Mesenchymal stem cell (in vitro differentiated cells and primary cell): ENCODE results near the gene MAMDC4.

Source experiments
- DNase-seq: peaks from one replicate; pipeline ENCODE4 v3.0.0-alpha.2; 2013
- H2AFZ ChIP-seq: one replicate; pipeline ENCODE4 v1.6.1; 2013; ENCODE audit warnings: low read depth, mild to moderate bottlenecking, control low read depth, inconsistent platforms, low read length, moderate library complexity
- H2AK5ac ChIP-seq: 2 replicates; pipeline ENCODE4 v1.6.1; 2013; ENCODE audit warnings: low read length, moderate library complexity, mild to moderate bottlenecking, inconsistent platforms; ENCODE audit not compliant: severe bottlenecking
- H2BK120ac ChIP-seq: one replicate; pipeline ENCODE4 v1.6.1; 2013; ENCODE audit warnings: low read depth, mild to moderate bottlenecking, inconsistent platforms, low read length, moderate library complexity
- H2BK12ac ChIP-seq, 2 experiments: one replicate each; pipeline ENCODE4 v1.6.1; 2013; ENCODE audit warnings: inconsistent platforms in 2 of 2, low read length in 2 of 2, mild to moderate bottlenecking in 2 of 2, moderate library complexity in 2 of 2, control low read depth in 1 of 2
- H2BK15ac ChIP-seq: one replicate; pipeline ENCODE4 v1.6.1; 2013; ENCODE audit warnings: mild to moderate bottlenecking, low read depth, inconsistent platforms; ENCODE audit not compliant: poor library complexity, severe bottlenecking
- H2BK5ac ChIP-seq: 2 replicates; pipeline ENCODE4 v1.6.1; 2013; ENCODE audit warnings: low read depth, mild to moderate bottlenecking, low read length, control low read depth, inconsistent platforms; ENCODE audit not compliant: poor library complexity, severe bottlenecking
- H3K14ac ChIP-seq, 2 experiments: one replicate each; pipeline ENCODE4 v1.6.1; 2013; ENCODE audit warnings: inconsistent platforms in 2 of 2, low read length in 2 of 2, control low read depth in 1 of 2, mild to moderate bottlenecking in 1 of 2, moderate library complexity in 1 of 2
- H3K18ac ChIP-seq, 2 experiments: one replicate each; pipeline ENCODE4 v1.6.1; 2013; ENCODE audit warnings: inconsistent platforms in 2 of 2, low read length in 2 of 2, control low read depth in 1 of 2, low read depth in 1 of 2, mild to moderate bottlenecking in 1 of 2
- H3K23ac ChIP-seq, 2 experiments: one replicate each; pipeline ENCODE4 v1.6.1; 2013; ENCODE audit warnings: inconsistent platforms in 2 of 2, low read length in 2 of 2, mild to moderate bottlenecking in 2 of 2, moderate library complexity in 2 of 2, control low read depth in 1 of 2
- H3K27ac ChIP-seq: 2 replicates; pipeline ENCODE4 v1.5.1; 2013; ENCODE audit warnings: mild to moderate bottlenecking, moderate library complexity, low read length, control low read depth, inconsistent platforms; ENCODE audit not compliant: poor library complexity, severe bottlenecking
- H3K27me3 ChIP-seq, 2 experiments: 2 replicates each; pipeline versions ENCODE4 v1.6.1 to v1.7.0; 2013; ENCODE audit warnings: low read length in 2 of 2, mild to moderate bottlenecking in 2 of 2, moderate library complexity in 2 of 2, control low read depth in 1 of 2, inconsistent platforms in 1 of 2; ENCODE audit not compliant: control insufficient read depth in 1 of 2, insufficient read depth in 1 of 2
- H3K36me3 ChIP-seq, 2 experiments: 2 replicates each; pipeline versions ENCODE4 v1.6.1 to v1.7.0; 2013; ENCODE audit warnings: low read length in 2 of 2, control low read depth in 1 of 2, inconsistent platforms in 1 of 2, low read depth in 1 of 2, mild to moderate bottlenecking in 1 of 2; ENCODE audit not compliant: insufficient read depth in 2 of 2, control insufficient read depth in 1 of 2
- H3K4ac ChIP-seq, 2 experiments: one replicate each; pipeline ENCODE4 v1.6.1; 2013; ENCODE audit warnings: inconsistent platforms in 2 of 2, low read length in 2 of 2, mild to moderate bottlenecking in 2 of 2, moderate library complexity in 2 of 2, control low read depth in 1 of 2, low read depth in 1 of 2
- H3K4me1 ChIP-seq: 2 replicates; pipeline ENCODE4 v1.6.1; 2013; ENCODE audit warnings: low read depth, low read length, control low read depth; ENCODE audit not compliant: control insufficient read depth, insufficient read depth
- H3K4me2 ChIP-seq: 2 replicates; pipeline ENCODE4 v1.6.1; 2013; ENCODE audit warnings: low read length, mild to moderate bottlenecking, inconsistent platforms; ENCODE audit not compliant: poor library complexity, severe bottlenecking
- H3K4me3 ChIP-seq, 2 experiments: 2 replicates each; pipeline versions ENCODE4 v1.5.1 to v1.7.0; 2013; ENCODE audit warnings: low read length in 2 of 2, mild to moderate bottlenecking in 2 of 2, control low read depth in 1 of 2, low read depth in 1 of 2; ENCODE audit not compliant: insufficient read depth in 1 of 2
- H3K79me1 ChIP-seq: replicated peaks from 2 replicates; pipeline ENCODE4 v1.6.1; 2013; ENCODE audit warnings: mild to moderate bottlenecking, control low read depth, low read length, inconsistent platforms; ENCODE audit not compliant: poor library complexity, severe bottlenecking
- H3K9ac ChIP-seq: 2 replicates; pipeline ENCODE4 v1.7.0; 2013; ENCODE audit warnings: mild to moderate bottlenecking, low read length, moderate library complexity
- H3K9me3 ChIP-seq: 2 replicates; pipeline ENCODE4 v1.7.0; 2013; ENCODE audit warnings: mild to moderate bottlenecking, low read length; ENCODE audit not compliant: control insufficient read depth
- H4K8ac ChIP-seq: one replicate; pipeline ENCODE4 v1.6.1; 2013; ENCODE audit warnings: inconsistent platforms, mild to moderate bottlenecking, low read length, moderate library complexity
- H4K91ac ChIP-seq: one replicate; pipeline ENCODE4 v1.6.1; 2013; ENCODE audit warnings: mild to moderate bottlenecking, low read length, inconsistent platforms
- WGBS: methylation state at CpG from one replicate; pipeline ENCODE4 v1.1.7; 2013; ENCODE audit warnings: mixed read lengths; 5-methylcytosine and 5-hydroxymethylcytosine counted together

Gene MAMDC4

DNA sequence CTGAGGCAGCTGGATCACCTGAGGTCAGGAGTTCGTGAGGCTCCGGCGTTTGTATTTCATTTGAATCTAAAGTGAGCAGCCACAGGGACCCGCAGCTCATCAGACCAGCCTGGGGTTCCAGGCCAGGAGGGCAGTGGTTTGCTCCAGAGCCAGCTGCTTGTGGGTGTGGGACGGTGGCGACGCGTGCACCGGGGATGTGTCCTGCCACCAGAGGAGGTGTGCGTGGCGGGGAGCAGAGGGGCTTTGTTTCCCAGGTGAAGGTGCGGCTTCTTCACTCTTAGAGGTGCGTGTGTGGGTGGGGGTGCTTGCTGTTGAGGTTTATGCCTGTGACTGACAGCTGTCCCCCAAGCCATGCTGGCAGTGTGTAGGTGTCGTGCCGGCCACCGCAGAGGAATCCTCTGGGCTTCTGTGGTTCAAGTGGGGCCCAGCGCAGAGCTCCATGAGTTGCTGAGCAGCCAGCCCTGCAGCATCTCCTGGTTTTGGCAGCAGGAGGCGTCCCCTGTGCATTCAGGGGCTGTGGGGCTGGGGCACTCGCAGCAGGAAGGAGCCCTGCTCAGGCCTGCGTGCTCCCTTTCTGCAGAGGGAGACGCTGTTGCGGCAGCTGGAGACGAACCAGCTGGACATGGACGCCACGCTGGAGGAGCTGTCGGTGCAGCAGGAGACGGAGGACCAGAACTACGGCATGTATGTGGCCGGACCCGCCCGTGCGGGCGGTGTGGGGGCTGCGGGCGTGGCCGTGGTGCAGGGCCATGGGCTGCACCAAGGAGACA, 16.8 kb upstream of the MAMDC4 start:
- Histone ChIP-seq H3K9ac (no peak overlapping the region), H2AFZ (no peak overlapping the region), H4K8ac (no peak overlapping the region), H3K4me1 (peaks cover 20% of the 10 kb centered on the region), H2BK5ac (no peak overlapping the region), H3K23ac (no peak overlapping the region), H4K91ac (no peak overlapping the region), H3K4ac (no peak overlapping the region), H3K79me1 (peaks cover 20% of the 10 kb centered on the region), H3K18ac (no peak overlapping the region), H2AK5ac (no peak overlapping the region), H3K27ac (no peak overlapping the region), H3K36me3 (peaks cover 42 to 84% of the 10 kb centered on the region in 2 experiments), H2BK12ac (no peak overlapping the region), H3K14ac (no peak overlapping the region), H3K4me2 (no peak overlapping the region), H3K4me3 (no peak overlapping the region), H3K9me3 (no peaks in the 10 kb centered on the region), H2BK15ac (no peak overlapping the region), H3K27me3 (no peaks in the 10 kb centered on the region), H2BK120ac (no peak overlapping the region)
- no peak for DNase-seq
- 96% methylated on average over 34 of the region's 36 CpGs for WGBS

DNA sequence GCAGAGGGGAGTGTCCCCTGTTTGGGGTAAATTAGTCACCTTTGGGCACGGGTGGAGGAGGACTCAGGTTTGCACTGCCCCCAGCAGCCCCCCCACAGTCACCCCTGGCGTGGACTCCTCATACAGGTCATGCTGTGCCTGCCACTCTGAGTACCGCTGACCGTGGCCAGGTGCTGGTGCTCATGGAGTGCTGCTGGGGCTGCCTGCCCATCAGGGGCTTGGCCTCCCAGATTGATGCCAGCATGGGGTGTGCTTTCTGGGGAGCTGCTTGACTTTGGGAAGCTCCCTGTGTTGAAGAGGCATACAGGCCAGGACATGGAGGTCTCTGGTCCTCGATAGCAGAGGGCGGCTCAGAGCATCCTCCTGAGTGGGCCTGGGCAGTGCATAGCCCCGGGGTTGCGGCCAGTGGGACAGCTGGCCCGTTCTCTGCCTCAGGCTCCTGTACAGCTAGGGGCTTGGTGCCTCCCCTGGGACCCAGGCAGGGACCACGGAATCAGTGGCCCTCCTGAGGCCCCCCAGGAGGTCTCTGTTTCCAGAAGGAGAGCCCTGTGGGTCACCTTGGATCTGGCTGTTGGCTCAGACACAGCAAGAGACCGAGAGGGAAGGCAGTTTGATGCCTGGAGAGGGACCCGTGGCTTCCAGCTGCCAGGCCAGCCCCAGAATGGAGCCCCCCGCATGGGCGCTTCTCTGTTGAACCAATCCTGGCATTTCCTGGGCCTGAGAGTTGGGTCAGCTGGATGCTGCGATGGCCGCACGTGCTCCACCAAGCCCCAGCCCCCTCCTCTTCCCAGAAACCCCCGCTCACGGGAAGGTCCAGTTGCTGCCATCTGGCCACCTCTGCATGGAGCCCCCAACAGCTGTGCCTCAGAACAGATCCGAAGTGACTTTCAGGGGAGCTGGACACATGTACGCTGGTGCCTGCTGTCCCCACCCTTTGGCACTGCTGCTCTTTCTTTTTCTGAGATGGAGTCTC, 15.9 kb upstream of the MAMDC4 start:
- Histone ChIP-seq H3K14ac (no peak overlapping the region), H3K18ac (no peak overlapping the region), H3K36me3 (peaks cover 34 to 76% of the 10 kb centered on the region in 2 experiments), H4K8ac (no peak overlapping the region), H2BK15ac (no peak overlapping the region), H3K27ac (no peak overlapping the region), H3K9ac (no peak overlapping the region), H2BK120ac (no peak overlapping the region), H2BK12ac (no peak overlapping the region), H3K4ac (no peak overlapping the region), H2AFZ (no peak overlapping the region), H2BK5ac (no peak overlapping the region), H3K79me1 (peaks cover 20% of the 10 kb centered on the region), H3K4me1 (peaks cover 28% of the 10 kb centered on the region), H3K27me3 (no peaks in the 10 kb centered on the region), H2AK5ac (no peak overlapping the region), H3K4me2 (no peak overlapping the region), H4K91ac (no peak overlapping the region), H3K23ac (no peak overlapping the region), H3K4me3 (no peak overlapping the region), H3K9me3 (no peaks in the 10 kb centered on the region)
- no peak for DNase-seq
- WGBS, result 91% methylated on average over 20 of the region's 21 CpGs

DNA sequence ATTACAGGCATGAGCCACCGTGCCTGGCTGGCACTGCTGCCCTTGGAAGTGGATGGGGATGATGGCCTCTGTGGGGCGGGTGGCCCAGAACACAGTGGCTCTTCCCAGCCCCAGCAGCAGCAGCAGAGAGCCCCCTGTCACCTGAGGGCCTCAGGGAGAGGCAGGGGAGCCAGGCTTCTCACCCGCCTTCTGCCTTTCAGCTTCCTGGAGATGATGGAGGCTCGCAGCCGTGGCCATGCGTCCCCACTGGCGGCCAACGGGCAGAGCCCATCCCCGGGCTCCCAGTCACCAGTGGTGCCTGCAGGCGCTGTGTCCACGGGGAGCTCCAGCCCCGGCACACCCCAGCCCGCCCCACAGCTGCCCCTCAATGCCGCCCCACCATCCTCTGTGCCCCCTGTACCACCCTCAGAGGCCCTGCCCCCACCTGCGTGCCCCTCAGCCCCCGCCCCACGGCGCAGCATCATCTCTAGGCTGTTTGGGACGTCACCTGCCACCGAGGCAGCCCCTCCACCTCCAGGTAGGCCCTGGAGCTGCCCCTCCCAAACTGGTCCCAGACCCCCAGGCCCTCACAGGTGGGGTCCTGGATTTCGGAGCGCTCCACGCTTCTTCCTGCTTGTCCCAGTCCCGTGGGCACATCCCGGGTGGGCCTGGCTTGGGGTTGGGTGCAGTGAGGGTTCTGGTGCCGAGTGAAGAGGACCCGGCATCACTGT, 14.8 kb upstream of the MAMDC4 start:
- no peaks in the 10 kb centered on the region for H3K27me3 ChIP-seq
- WGBS, result 94% methylated on average over 23 of the region's 27 CpGs
- peaks cover 9% of the 10 kb centered on the region for H3K79me1 ChIP-seq
- H2BK120ac ChIP-seq, result no peak overlapping the region
- no peak overlapping the region for H4K8ac ChIP-seq
- H3K4me3 ChIP-seq, result no peak overlapping the region
- no peak overlapping the region for H2AFZ ChIP-seq
- H3K4me1 ChIP-seq, result peaks cover 37% of the 10 kb centered on the region
- no peak overlapping the region for H3K27ac ChIP-seq
- H3K4ac ChIP-seq, result no peak overlapping the region
- H2BK5ac ChIP-seq, result no peak overlapping the region
- peaks cover 24 to 68% of the 10 kb centered on the region in 2 experiments for H3K36me3 ChIP-seq
- H2AK5ac ChIP-seq, result no peak overlapping the region
- H2BK15ac ChIP-seq, result no peak overlapping the region
- no peak overlapping the region for H3K4me2 ChIP-seq
- H3K18ac ChIP-seq, result no peak overlapping the region
- DNase-seq, result no peak
- H3K23ac ChIP-seq, result no peak overlapping the region
- no peak overlapping the region for H2BK12ac ChIP-seq
- H4K91ac ChIP-seq, result no peak overlapping the region
- H3K14ac ChIP-seq, result no peak overlapping the region
- H3K9me3 ChIP-seq, result no peaks in the 10 kb centered on the region
- no peak overlapping the region for H3K9ac ChIP-seq
